Stimulated activated CD4-positive, alpha-beta T cell treated with anti-CD3 and anti-CD28 coated beads, TNF-alpha, amount 100 ng/mL, for 1 hour (primary cell): Measurements from ENCODE around the gene RRAS2.
"Not testable (repeated sequence)": the region's sequence is repeated elsewhere in the genome, so short reads cannot be mapped to it uniquely, and the experiment has no call there.

Experiments used
- DNase-seq, 3 donors: peaks; one replicate each; pipeline ENCODE4 v3.0.0-alpha.2; 2020; ENCODE audit warnings: low read depth in 3 of 3, low spot score in 1 of 3

Gene RRAS2

GRCh38 chr11:14308897-14309387 lies 50.0 kb downstream of the RRAS2 start:
- no peak for DNase-seq

GRCh38 chr11:14308114-14308896 lies 50.7 kb downstream of the RRAS2 start:
- no peak for DNase-seq

DNA sequence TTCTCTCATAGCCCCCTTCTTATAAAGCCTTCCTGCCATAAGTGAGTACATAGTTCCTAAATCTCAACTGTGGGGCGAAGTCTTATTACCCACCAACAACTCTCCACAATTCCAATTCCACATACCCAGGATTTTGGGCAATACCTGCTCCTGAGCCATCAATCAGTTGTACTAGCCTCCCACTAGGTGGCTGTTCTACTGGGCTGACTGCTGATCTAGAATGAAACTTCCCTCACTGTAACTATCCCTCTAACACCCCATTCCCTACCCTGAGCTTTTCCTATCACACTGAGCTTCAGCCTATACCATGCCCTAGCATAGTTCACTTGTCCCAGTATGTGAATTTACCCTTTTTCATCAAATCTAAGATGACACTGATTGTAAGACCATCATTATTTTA lies 52.5 kb downstream of the RRAS2 start:
- no peak for DNase-seq

- DNase-seq, result no peak
These were observed 53.3 kb downstream of the RRAS2 start for GRCh38 chr11:14305649-14306048.

DNA sequence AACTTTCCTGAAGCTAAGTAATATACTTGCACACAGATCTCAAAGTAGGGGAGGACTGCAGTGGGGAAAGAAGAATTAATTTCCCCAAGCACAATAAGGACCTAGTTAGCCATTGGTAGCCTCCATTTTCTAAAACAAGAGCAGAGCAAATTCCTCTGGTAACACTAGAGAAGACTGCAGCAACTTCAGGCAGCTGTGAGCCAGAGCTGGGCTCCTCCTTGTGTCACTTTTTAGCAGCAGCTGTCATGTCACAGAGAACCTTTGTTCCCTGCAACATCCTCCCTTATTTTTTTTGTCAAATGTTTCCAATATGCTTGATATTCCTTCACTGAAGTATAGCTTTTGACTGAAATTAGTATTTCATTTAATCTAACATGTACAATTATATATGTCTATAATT lies 54.4 kb downstream of the RRAS2 start:
- DNase-seq, result no peak

DNA sequence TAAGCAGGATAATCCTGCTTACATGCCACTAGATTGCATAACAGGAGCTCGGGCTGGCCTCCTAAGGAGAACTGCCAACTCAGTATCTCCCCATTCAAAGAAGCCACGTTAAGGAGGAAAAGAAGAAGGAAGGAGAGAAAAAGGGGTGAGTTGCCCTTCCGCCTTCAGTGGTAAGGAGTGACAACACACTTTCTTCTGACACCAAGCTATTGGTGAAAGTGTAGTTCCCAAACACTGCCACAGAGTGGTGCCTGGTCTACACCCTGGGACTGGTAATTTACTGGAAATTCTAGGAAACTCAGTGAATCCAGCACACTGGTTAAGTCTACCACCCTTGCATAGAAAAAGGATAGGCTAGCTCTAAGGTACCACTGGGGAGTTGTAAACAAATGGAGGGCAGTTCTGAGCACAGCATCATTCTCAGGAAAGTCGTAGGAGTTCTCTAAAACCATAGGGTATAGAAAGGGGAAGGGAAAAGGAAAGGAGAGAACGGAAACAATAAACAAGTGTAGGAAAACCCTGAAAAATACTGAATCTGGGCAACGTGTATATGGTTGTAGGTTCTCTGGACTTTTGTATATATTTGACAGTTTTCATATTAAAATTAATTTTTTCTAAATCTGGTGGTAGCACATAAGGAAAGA lies 58.2 kb downstream of the RRAS2 start:
- no peak for DNase-seq

DNA sequence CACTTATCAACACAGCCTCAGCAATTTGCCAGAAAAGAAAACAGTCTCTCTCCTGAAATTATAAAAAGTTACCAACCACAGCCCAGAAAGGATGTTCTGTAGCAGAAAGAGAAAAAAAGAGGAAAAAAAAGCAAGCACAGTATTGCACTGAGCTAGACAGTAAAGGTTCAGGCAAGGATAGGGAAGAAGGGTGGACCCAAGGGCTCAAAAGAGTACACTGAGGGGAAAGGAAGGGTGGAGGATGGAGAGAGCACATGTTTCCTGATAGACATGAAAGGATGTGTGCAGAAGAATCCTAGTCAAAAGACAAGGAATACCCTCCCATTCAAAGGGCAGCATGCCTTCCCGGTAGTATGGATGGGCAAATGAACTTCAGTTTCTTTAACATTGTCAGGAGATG lies 59.1 kb downstream of the RRAS2 start:
- DNase-seq, result no peak

GRCh38 chr11:14290422-14290821 lies 68.6 kb downstream of the RRAS2 start:
- DNase-seq, result no peak

DNA sequence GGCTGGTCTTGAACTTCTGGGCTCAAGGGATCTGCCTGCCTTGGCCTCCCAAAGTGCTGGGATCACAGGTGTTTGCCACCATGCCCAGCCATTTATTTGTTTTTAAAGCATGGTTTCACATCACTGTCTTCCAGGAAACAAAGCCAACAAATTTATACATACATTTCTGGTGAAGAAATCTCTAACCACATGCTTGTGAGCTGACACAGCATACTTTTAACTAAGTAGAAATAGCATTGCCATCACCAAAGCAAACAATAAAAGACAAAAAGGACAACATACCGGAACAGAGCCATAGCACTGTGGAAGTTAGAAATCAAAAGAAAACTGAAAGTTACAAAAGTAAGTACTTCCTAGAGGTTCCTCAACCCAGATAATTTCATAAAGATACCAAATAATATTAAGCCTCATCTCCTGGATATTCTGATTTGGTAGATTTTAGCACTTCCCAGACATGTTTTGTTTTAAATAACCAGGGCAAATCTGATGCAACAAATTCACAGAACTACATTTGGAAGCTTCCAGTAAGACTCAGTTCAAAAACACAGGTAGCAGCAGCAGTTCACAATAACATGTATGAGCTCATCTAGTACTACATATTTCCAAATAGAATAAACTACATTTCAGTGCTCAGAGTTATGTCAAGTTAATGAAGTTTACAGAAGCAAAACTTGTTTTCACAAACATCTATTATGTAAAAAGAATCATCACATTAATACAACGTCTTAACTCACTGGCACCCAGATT lies 70.6 kb downstream of the RRAS2 start:
- DNase-seq, result no peak

GRCh38 chr11:14278869-14279268 lies 80.1 kb downstream of the RRAS2 start:
- DNase-seq, result not testable (repeated sequence)

DNA sequence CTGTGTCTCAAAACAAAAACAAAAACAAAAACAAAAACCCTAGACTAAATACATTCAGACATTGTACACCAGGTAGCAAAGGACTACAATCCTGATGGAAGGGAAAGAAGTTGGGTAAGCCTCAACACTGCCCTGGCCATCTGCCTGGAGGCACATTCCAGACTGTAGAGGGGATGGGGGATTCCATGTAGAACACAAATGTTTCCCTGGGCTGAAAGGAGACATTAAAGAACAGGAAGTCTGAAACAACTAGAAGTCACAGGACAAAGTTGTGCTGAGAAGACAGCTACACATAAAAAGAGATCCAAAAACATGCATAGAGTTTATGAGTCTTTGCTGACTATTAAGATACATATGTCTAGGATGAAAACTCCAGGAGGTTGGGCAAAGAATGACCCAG lies 83.9 kb downstream of the RRAS2 start:
- DNase-seq, result no peak

GRCh38 chr11:14273895-14274294 lies 85.1 kb downstream of the RRAS2 start:
- DNase-seq, result no peak

DNA sequence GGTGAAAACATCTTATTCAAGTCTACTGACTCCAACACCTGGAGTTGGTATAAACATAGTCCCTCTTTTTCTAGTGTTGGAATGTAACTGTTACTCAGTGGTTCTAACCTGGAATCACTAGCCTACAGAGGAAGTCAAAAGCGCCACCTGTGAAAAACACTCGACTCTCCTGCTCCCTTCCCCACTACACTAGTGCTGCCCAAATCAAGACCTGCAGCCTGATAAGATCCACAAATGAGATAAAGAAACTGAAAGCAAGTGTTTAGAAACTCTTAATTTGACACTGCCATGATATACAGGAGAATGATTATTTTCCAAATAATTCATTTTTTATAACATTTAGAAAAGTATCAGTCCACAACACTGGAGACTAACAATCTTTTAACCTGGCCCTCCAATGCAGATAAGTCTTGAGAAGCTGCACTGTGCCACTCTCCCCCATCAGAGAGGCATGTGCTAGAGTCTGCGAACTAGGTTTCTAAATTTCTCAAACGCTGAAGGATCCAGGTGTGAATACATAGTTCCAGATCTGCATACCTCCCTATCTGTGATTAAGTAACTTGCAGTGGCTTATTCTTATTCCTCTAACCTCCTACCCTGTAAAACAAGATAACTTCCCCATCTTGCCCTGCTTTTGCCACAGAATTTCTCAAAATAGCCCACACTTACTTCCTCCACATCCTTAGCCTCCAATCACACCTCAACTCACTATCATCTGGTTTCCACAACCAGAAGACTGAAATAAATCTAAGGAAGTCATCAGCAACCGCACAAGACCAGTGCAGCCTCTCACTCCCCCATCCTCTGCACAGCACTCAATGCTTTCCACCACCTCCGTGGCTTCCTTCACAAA lies 88.1 kb downstream of the RRAS2 start:
- no peak for DNase-seq

GRCh38 chr11:14269692-14270573 lies 89.0 kb downstream of the RRAS2 start:
- DNase-seq, result no peak

DNA sequence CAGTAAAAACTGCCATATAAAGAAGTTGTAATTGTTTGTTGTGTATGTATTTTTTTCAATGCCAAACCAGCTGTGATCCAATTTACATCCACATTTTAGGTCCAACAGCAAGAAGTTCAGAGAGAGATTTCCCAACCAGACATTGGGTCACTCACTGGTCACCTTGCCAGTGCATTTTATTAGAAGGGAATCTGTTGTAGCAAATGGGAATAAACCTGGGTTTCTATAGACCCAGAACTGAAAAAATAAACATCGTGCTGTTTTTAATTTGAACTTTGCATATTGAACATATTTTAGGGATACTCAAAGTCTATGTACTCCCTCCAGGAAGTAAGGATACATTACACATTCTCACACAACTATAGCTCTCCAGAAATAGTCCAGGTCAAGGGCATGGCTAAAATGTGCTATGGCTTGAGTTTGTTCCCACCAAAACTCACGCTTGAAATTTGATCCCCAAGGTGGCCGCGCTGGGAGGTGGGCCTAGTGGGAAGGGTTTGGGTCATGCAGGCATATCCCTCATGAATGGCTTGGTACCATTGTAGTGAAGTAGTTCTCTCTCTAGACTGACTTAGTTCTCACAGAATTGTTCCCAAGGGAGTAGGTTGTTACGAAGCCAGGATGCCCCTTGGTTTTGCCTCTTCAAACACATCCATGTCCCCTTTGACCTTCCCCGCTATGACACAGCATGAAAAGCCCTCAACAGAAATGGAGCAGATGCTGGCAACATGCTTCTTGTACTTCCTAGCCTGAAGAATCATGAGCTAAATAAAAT lies 90.9 kb downstream of the RRAS2 start:
- no peak for DNase-seq

GRCh38 chr11:14266622-14267021 lies 92.4 kb downstream of the RRAS2 start:
- DNase-seq, result no peak

DNA sequence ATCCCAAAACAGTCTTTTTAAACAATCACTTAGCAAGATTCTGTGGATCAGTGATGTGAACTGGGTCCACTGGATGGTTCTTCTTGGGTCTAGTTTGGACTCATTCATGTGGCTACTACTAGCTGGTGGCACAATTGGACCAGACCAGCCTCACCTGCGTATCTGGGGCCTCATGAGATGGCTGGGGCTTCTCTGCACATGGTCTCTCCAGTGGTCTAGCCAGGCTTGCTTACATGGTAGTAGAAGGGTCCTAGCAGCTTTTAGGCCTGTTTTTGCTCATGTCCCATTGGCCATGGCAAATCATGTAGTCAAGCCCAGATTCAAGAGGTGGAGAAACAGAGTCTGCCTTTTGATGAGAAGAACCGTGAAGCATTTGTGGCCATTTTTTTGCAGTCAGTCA lies 94.0 kb downstream of the RRAS2 start:
- no peak for DNase-seq

DNA sequence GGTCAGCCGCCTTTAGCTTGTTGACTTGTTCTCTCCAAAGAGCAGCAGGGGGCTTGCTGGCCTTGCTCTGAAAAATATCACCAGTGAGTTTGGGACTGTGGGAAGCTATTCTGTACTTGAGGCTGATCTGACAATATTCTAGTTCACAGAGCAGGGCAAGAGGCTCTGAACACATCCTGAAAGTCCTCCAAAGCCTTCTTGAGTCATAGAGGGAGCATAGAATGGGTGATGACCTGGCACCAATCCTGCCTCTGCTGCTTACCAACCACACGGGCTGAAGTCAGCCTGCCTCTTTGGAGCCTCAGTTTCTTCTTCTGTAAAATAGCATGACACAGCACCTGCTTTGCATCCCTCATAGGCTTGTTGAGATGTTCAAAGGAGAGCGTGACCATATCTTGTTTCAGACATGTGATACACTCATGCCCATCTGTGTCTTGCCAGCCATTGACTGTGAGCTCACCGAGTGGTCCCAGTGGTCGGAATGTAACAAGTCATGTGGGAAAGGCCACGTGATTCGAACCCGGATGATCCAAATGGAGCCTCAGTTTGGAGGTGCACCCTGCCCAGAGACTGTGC lies 96.6 kb downstream of the RRAS2 start:
- DNase-seq, result no peak

DNA sequence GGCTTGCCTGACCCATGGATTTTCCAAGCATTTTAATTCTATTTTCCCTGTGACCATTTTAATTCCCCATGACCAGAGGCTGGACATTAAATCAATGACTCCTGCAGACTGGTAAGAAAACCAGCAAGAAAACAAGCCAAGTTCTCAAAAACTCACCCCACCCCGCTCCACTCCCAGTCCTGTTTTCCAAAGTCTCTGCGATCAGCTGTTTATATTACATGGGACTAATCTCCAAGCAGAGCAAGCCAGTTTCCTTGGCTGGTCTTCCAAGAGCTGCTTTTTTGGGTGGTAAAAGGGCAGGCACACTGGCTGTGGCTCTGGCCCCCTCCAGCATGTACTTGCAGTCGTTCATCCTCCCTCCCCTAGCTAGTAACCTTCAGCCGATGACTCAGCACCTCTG lies 97.9 kb downstream of the RRAS2 start:
- DNase-seq, result no peak
